Subcutaneous adipose tissue (tissue), 4 donors: Measurements from ENCODE around the gene B2M. TPM values are rescaled to one million over a fixed set of nuclear protein-coding genes. Genes with fewer than 3 reads are reported as not detected.

ENCODE experiments used
- total RNA-seq, 4 donors: library from RNA; depleted of rRNA; stranded (reverse); fragments of >200 nt; gene quantifications; one replicate each; pipeline ENCODE4 v1.1.0, GENCODE V29; 2016
- TF ChIP-seq, protein P1 (sequence below): fragments of 450-650 bp; IDR thresholded peaks from one replicate; pipeline ENCODE4 v1.5.1; 2016; ENCODE audit warnings: low read depth, mild to moderate bottlenecking, control low read depth, antibody characterized with exemption, moderate library complexity

Gene B2M
- total RNA-seq, 4 donors from 2014 or later, result 2,790 to 8,596 (median 3,870) TPM

DNA sequence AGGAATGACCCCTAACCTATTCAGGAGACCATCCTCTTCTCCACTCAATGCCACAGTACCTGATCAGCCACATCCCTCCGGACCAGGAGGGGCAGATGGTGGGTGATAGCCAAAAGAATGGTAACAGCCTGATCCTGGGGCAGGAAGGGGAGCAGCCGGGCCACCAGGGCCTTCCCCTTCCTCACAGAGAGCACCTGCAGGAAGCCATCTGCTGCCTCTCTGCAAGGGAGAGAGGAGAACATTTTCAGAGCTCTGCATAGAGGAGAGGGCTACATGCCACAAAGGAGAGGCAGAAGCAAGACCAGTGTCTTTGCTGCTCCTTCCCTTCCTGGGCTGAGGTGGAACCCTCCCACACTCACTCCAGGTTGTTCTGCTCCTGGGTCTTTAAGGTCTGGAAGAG, 42.4 kb upstream of the B2M start:
- TF ChIP-seq, protein P1, sequence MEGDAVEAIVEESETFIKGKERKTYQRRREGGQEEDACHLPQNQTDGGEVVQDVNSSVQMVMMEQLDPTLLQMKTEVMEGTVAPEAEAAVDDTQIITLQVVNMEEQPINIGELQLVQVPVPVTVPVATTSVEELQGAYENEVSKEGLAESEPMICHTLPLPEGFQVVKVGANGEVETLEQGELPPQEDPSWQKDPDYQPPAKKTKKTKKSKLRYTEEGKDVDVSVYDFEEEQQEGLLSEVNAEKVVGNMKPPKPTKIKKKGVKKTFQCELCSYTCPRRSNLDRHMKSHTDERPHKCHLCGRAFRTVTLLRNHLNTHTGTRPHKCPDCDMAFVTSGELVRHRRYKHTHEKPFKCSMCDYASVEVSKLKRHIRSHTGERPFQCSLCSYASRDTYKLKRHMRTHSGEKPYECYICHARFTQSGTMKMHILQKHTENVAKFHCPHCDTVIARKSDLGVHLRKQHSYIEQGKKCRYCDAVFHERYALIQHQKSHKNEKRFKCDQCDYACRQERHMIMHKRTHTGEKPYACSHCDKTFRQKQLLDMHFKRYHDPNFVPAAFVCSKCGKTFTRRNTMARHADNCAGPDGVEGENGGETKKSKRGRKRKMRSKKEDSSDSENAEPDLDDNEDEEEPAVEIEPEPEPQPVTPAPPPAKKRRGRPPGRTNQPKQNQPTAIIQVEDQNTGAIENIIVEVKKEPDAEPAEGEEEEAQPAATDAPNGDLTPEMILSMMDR, result no peak

DNA sequence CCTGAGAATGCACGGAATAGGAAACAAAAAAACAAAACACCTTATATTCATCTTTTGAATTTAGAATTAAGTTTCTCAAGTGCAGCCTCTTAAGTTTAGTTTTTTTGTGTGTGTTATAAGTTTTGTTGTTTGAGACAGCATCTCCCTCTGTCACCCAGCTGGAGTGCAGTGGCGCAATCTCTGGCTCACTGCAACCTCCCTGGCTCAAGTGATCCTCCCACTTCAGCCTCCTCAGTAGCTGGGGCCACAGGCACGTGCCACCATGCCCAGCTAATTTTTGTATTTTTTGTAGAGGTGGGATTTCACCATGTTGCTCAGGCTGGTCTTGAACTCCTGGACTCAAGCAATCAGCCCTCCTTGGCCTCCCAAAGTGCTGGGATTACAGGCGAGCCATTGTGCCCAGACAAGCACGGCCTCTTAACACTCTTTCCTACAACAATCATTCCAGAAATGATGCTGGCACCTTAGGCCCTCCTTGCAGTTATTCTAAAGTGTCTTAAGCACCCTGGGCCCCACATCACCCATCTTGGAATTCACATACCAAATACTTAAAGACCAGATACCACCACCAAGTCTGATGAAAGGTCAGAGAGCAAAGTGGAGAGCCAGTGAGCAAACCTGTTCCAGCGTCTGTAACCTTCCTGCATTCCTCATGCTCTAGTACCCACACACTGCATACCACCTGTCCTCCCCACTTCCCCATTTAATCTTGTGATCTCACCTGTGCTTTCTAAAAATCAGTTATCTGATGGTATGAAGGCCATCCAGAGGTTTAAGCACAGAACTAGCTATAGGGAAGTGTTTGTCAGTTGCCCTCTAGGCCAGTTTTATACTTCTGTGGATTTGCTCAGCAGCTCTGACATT, 41.0 kb upstream of the B2M start:
- TF ChIP-seq, protein P1, result no peak

DNA sequence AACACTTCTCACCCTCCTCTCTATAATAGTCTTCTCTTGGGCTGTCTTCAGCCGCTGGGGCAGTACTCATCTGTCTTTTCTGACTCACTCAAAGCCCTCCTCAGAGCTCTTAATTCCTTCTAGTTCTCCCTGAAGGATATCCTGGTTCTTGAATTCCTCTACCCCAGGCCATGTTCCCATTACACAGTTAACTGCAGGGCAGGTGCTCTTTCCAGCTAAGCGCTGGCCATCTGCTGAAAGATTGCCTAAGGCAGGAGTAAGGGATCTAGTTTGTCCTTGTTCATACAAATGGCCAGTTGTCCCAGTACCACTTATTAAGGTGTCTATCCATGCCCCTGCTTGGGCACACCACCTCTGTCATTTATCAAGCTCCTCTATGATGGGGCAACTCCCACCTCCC, 37.7 kb upstream of the B2M start:
- TF ChIP-seq, protein P1, result no peak

DNA sequence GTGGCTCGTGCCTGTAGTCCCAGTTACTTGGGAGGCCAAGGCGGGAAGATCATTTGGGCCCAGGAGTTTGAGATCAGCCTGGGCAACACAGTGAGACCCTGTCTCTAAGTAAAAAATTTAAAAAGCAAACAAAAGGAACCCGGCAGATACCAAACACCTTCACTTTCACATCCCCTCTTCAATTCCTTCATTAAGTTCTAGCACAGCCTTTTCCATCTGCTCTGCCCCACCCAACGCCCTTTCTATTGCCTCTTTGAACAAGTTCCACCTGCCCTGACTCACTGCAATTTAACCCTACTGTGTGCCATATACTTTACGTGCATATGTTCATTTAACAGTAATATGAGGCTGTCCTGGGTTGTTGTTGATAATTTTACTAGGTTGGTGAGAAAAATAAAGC, 35.4 kb upstream of the B2M start:
- TF ChIP-seq, protein P1, result no peak

DNA sequence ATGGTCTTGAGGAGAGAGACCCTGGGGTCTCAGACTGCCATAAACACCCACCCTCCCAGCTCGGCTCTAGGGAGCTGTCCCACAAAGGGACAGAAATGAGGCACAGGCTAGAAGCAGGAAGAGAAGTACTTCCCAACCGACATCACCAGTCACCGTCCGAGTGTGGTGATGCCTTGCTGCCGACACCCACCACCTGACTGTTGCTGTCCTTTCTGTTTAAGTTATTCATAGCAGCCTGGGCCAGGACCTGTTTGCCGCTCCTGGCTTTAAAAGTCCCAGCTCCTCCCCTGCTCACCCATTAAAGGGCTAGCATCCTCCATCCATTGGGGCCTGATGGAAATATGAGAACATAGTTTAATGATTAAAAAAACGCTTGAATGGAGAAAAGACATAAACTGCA, 34.6 kb upstream of the B2M start:
- TF ChIP-seq, protein P1, result no peak

DNA sequence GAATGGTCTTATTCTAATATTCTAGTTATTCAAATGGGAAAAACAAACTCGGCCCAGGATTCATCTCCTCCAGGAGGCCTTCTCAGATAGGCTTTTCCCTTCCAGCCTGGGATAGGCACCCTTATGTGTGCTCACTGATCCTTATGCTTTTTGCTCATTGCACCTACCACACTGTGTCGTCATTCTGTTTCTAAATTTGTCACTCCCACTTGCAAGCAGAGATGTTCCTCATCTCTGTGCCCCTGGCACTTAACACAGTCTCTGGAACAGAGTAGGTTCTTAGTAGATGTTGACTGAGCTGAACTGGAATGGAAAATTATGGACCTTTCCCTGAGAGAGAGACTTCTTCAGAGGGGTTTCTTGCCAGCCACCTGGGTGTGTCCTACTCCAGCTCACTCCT, 29.1 kb upstream of the B2M start:
- TF ChIP-seq, protein P1, result no peak

DNA sequence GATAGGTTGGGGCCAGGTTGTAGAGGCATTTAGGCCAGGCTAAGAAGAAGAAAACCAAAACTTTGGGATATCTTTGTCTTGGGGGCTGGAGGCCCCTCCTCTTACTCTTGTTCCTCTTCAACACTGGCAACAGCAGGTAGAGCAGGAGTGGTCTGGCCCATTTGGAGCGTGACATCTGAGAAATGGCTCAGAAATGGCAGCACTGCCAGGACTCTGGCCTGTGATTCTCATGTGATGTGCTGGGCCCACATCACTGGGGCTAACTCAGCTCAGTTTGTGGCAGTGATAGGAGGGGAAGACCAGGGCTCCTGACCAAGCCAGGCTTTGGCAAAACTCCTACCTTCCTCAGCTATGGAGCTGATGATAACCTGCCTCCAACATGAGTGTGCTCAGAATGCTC, 18.7 kb upstream of the B2M start:
- TF ChIP-seq, protein P1, result no peak
